ENCODE measurements around the gene SUN2. TPM values are rescaled to one million over a fixed set of nuclear protein-coding genes. Genes with fewer than 3 reads are reported as not detected.

SUN2 gene
- total and polyA plus RNA-seq, 9 of the 15 experiments (the other 6 are each of a cell fraction or from before 2014, with no cell fraction given) = 0.11 to 42.6 (median 16.7) TPM

DNA sequence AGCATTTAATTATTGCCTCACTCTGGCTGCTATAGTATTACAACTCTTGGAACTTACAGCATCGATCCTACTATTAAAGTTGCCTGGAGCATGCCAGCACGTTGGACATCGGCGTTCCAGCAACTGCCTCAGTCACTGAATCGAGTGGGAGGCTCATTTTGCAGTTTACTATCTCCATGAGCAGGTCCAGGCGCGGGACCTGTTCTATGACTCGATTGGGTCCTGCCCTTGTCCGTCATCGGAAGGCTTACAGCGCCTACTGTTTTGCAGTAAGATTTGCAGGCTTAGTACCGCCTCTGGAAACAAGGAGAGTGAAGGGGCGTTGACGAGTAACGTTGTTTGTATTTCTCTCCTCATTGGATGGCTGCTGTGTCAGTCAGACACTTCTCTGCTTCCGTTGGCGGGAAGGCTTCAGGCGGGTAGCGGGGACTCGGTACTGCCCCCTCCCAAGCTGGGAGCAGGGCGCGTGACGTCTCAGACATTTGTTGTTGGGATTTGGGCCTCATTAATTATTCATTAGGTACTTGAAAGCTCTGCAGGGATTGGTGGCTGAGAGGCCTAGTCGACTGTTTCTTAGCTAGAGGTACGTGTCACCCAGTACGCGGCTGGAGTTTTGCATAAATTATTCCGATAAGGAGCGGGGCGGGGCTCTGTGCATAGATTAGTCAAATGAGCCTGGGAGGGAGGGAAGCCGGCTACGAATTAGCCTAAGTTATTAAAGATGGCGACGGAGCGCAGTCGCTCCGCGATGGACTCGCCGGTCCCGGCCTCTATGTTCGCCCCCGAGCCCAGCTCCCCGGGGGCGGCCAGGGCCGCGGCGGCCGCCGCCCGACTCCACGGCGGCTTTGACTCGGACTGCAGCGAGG is 50.3 kb downstream of the SUN2 start, which contains the start of gene GTPBP1 (continued):
- TF ChIP-seq UBTF (IDR thresholded peaks at IDR 0.05; ENCODE audit: borderline replicate concordance in 1 of 2, low read depth in 2 of 2, low read length in 2 of 2) = 0 out of 4 replicates have a peak, but pooled peaks of 1 of the 2 experiments have one; percentile 25
- peak; percentile 44 for TF ChIP-seq NFYB (IDR thresholded peaks at IDR 0.05; ENCODE audit: extremely low read depth, insufficient read length)
- no peak for TF ChIP-seq RREB1 (CRISPR knock-in tag; IDR thresholded peaks at IDR 0.05)
- no peak for TF ChIP-seq ESRRB (CRISPR knock-in tag; IDR thresholded peaks at IDR 0.05; ENCODE audit: borderline replicate concordance)
- TF ChIP-seq, protein P1, sequence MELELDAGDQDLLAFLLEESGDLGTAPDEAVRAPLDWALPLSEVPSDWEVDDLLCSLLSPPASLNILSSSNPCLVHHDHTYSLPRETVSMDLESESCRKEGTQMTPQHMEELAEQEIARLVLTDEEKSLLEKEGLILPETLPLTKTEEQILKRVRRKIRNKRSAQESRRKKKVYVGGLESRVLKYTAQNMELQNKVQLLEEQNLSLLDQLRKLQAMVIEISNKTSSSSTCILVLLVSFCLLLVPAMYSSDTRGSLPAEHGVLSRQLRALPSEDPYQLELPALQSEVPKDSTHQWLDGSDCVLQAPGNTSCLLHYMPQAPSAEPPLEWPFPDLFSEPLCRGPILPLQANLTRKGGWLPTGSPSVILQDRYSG (tag; conservative IDR thresholded peaks at IDR 0.05; ENCODE audit: low read depth) = no peak
- peak; percentile 75 for TF ChIP-seq MAX (CRISPR knock-in tag; IDR thresholded peaks at IDR 0.05)
- TF ChIP-seq ZBTB12 (CRISPR knock-in tag; IDR thresholded peaks at IDR 0.05) = peak; percentile 62
- TF ChIP-seq, protein P2, sequence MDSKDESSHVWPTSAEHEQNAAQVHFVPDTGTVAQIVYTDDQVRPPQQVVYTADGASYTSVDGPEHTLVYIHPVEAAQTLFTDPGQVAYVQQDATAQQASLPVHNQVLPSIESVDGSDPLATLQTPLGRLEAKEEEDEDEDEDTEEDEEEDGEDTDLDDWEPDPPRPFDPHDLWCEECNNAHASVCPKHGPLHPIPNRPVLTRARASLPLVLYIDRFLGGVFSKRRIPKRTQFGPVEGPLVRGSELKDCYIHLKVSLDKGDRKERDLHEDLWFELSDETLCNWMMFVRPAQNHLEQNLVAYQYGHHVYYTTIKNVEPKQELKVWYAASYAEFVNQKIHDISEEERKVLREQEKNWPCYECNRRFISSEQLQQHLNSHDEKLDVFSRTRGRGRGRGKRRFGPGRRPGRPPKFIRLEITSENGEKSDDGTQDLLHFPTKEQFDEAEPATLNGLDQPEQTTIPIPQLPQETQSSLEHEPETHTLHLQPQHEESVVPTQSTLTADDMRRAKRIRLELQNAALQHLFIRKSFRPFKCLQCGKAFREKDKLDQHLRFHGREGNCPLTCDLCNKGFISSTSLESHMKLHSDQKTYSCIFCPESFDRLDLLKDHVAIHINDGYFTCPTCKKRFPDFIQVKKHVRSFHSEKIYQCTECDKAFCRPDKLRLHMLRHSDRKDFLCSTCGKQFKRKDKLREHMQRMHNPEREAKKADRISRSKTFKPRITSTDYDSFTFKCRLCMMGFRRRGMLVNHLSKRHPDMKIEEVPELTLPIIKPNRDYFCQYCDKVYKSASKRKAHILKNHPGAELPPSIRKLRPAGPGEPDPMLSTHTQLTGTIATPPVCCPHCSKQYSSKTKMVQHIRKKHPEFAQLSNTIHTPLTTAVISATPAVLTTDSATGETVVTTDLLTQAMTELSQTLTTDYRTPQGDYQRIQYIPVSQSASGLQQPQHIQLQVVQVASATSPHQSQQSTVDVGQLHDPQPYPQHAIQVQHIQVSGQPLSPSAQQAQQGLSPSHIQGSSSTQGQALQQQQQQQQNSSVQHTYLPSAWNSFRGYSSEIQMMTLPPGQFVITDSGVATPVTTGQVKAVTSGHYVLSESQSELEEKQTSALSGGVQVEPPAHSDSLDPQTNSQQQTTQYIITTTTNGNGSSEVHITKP (IDR thresholded peaks at IDR 0.05; ENCODE audit: partially characterized antibody) = no peak
- TF ChIP-seq HLTF (IDR thresholded peaks at IDR 0.05) = no peak
- TF ChIP-seq CCAR2 (IDR thresholded peaks at IDR 0.05; ENCODE audit: low read depth, low read length) = no peak
